Epithelial cell of proximal tubule (primary cell): ENCODE measurements around the gene PMFBP1. TPM values are rescaled to one million over a fixed set of nuclear protein-coding genes. Genes with fewer than 3 reads are reported as not detected.

Source experiments
- DNase-seq: peaks from one replicate; pipeline ENCODE4 v3.0.0-alpha.2; 2011; ENCODE audit warnings: low read depth
- H3K4me3 ChIP-seq: 2 replicates; pipeline ENCODE4 v1.5.1; 2011; ENCODE audit warnings: low read depth, mild to moderate bottlenecking, low read length
- total RNA-seq: library from RNA; depleted of rRNA; stranded (reverse); fragments of >200 nt; gene quantifications from 2 replicates; pipeline ENCODE4 v1.2.3, GENCODE V29; 2015
- TF ChIP-seq, protein P1 (sequence below): conservative IDR thresholded peaks from 2 replicates; pipeline ENCODE4 v1.5.1; 2012; ENCODE audit warnings: low read depth, mild to moderate bottlenecking, low read length

PMFBP1 gene
- total RNA-seq, 1 donor from 2014 or later: 0.52 TPM

DNA sequence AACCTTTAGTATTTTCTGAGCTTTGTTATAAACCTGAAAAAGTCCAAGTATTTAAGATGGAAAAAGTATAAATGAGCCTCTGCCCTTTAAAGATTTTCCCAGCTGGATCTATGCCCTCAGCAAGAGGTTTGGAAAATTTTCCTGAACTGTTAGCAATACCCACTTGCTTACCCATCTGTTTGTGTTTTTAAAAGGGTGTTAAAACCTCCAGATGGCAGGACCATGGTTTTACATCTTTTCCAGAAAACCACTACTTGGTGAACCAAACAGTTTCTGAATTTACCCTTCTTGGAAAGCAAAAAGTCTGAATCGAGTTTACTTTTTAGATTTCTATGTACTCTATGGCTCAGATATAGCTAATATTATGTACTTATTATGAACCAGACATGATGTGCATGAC lies 719 bp downstream of the PMFBP1 start:
- DNase-seq: no peak
- no peak overlapping the region for H3K4me3 ChIP-seq
- TF ChIP-seq, protein P1, sequence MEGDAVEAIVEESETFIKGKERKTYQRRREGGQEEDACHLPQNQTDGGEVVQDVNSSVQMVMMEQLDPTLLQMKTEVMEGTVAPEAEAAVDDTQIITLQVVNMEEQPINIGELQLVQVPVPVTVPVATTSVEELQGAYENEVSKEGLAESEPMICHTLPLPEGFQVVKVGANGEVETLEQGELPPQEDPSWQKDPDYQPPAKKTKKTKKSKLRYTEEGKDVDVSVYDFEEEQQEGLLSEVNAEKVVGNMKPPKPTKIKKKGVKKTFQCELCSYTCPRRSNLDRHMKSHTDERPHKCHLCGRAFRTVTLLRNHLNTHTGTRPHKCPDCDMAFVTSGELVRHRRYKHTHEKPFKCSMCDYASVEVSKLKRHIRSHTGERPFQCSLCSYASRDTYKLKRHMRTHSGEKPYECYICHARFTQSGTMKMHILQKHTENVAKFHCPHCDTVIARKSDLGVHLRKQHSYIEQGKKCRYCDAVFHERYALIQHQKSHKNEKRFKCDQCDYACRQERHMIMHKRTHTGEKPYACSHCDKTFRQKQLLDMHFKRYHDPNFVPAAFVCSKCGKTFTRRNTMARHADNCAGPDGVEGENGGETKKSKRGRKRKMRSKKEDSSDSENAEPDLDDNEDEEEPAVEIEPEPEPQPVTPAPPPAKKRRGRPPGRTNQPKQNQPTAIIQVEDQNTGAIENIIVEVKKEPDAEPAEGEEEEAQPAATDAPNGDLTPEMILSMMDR: no peak

DNA sequence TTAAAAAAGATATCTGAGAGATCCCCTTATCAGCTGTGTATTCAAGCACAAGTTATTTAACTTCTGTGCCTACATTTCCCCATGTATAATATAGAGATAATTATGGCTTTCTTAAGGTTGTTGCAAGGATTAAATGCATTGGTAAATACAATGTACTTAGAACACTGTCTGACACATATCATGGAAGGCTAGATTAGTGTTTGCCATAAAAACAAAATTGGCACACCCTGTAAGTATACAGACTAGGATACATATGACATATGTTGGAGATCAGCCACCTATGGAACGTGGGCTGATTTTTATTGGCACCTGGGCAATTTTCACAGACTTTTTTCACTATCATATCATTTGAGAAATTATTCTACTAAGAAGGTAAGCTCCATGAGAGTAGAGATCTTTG lies 2.2 kb downstream of the PMFBP1 start:
- H3K4me3 ChIP-seq: no peak overlapping the region
- TF ChIP-seq, protein P1: no peak
- no peak for DNase-seq

DNA sequence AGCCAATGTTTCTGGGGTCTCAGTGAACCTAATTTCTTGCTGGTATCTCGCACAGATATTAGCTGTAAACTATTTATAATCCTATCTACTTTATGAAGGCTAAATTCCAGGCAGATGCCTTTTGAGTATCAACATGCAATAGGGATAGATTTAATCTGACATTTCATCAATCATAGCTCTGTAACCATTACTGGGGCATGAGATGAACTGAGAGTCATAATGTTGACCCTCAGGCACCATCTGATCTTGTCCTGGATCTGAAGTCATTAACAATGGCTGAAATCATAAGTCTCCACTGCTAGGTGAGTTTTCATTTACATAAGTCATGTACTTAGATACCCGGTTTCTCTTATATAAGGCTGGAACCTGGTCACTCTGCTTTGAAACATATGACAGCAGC lies 3.6 kb downstream of the PMFBP1 start:
- no peak overlapping the region for H3K4me3 ChIP-seq
- DNase-seq: no peak
- TF ChIP-seq, protein P1: no peak

DNA sequence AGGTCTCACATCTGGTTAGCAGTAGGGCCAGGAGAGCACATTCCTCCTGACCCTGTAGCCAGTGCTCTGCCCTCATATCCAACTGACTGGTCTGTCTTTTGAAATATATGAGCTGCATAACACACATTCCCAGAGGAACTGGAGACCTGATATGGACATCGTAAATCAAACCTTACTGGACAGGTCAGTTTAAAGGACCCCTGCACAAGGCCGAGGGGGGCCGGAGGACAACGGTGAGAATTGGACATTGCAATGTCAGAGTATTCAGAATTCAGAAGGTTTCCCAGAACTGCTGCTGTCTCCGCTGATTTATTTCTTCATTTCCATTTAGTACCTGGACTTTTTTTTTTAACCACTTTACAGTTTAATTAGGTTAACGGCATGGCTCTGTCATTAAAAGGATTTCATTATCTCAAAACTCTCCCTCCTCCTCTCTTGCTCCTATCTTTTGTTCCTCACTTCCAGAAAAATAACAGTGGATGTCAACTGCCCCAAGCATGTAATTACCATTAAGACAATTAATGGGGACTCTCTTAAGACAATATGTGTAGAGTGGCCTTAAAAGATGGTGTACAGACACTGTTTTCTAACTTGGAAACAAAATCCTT lies 4.9 kb downstream of the PMFBP1 start:
- no peak for DNase-seq
- TF ChIP-seq, protein P1: no peak
- H3K4me3 ChIP-seq: no peak overlapping the region

DNA sequence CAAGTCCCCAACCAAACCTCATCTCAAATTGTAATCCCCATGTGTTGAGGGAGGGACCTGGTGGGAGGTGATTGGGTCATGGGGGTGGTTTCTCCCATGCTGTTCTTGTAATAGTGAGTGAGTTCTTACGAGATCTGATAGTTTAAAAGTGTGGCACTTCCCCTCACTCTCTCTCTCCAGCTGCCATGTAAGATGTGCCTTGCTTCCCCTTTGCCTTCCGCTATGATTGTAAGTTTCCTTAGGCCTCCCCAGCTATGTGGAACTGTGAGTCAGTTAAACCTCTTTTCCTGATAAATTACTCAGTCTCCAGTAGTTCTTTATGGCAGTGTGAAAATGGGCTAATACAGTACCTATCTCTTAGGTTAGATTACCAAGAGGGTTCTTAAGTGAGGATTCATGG lies 5.8 kb downstream of the PMFBP1 start:
- H3K4me3 ChIP-seq: no peak overlapping the region
- TF ChIP-seq, protein P1: no peak
- no peak for DNase-seq

DNA sequence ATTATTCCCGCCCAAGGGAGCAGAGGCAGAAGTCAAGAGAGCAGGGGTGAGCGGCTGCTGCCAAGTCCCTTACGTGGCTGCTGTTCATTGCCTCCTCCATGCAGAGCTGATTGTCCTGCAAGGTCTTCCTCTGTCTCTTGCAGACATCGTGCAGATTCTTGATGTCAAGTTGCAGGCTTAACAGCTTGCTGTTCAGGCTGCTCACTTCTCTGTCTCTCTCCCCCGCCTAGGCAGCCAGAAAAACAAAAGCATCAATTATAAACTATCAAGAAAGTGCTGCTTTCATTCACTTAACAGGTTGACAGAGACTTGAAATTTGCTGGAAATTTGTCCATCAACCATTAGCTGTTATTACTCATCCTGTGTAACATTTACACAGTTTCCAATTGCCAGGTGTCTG lies 7.3 kb downstream of the PMFBP1 start:
- no peak overlapping the region for H3K4me3 ChIP-seq
- no peak for DNase-seq
- TF ChIP-seq, protein P1: no peak

DNA sequence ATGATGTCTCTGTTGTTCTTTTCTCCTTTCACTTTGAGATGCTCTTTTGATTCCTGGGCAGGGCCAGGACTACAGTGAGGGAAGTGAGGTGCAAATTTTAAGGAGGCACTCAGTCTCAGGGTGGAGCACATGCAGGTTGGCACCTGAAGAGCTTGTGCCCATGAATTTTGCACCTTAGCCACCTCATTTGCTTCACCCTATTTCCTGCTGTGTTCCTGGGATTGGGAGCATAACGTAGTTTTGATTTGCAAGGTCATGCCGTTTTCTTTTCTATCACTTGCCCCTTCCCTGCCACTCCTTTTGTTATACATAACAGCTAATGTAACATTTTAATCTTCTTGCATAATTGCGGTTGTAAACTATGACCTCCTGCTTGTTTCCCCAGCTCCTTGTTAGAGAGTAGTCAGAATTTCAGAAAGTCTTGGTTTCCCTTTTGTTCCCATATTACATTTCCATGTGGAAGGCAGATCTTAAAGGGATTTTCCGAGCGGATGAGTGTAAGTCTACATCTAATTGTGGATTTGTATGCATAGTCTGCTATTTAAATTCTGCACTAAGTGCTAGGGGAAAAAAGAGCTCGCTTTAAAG lies 9.8 kb downstream of the PMFBP1 start:
- no peak for DNase-seq
- H3K4me3 ChIP-seq: no peak overlapping the region
- TF ChIP-seq, protein P1: no peak
